ENCODE data around the gene TIPIN.

TIPIN gene

GRCh38 chr15:66293419-66294156 lies 62.9 kb downstream of the TIPIN start, which contains the start of gene DIS3L:
Gene DIS3L (plus strand): TSS chr15:66293568. CDS start chr15:66293597, 29 bp downstream.
- Mint-ChIP-seq H3K27me3 (no peaks in the 10 kb centered on the region), H3K27ac (peak within 1 kb of the TSS; percentile 98), H3K9me3 (no peaks in the 10 kb centered on the region), H3K36me3 (peaks cover 2% of the 10 kb centered on the region), H3K4me1 (peaks cover 49% of the 10 kb centered on the region), H3K4me3 (peak within 1 kb of the TSS; percentile 90)

- no peaks in the 10 kb centered on the region for H3K36me3 Mint-ChIP-seq
- H3K4me1 Mint-ChIP-seq, result peaks cover 50% of the 10 kb centered on the region
- no peaks in the 10 kb centered on the region for H3K27me3 Mint-ChIP-seq
- H3K27ac Mint-ChIP-seq, result peak overlapping the region; percentile 98
- peak overlapping the region; percentile 90 for H3K4me3 Mint-ChIP-seq
- no peaks in the 10 kb centered on the region for H3K9me3 Mint-ChIP-seq
Measured at GRCh38 chr15:66292571-66293418, 63.7 kb downstream of the TIPIN start.

GRCh38 chr15:66291816-66292570 lies 64.5 kb downstream of the TIPIN start:
- Mint-ChIP-seq H3K27ac (peak overlapping the region; percentile 98), H3K9me3 (no peaks in the 10 kb centered on the region), H3K27me3 (no peaks in the 10 kb centered on the region), H3K36me3 (no peaks in the 10 kb centered on the region), H3K4me1 (peaks cover 54% of the 10 kb centered on the region), H3K4me3 (peak overlapping the region; percentile 90)

GRCh38 chr15:66290518-66290917 lies 66.0 kb downstream of the TIPIN start:
- no peaks in the 10 kb centered on the region for H3K27me3 Mint-ChIP-seq
- peak overlapping the region; percentile 77 for H3K27ac Mint-ChIP-seq
- H3K9me3 Mint-ChIP-seq, result no peaks in the 10 kb centered on the region
- H3K4me1 Mint-ChIP-seq, result peaks cover 39% of the 10 kb centered on the region
- H3K4me3 Mint-ChIP-seq, result no peak overlapping the region
- no peaks in the 10 kb centered on the region for H3K36me3 Mint-ChIP-seq

GRCh38 chr15:66290007-66290406 lies 66.5 kb downstream of the TIPIN start:
- no peak overlapping the region for H3K4me3 Mint-ChIP-seq
- H3K36me3 Mint-ChIP-seq, result no peaks in the 10 kb centered on the region
- peak overlapping the region; percentile 77 for H3K27ac Mint-ChIP-seq
- H3K4me1 Mint-ChIP-seq, result peaks cover 34% of the 10 kb centered on the region
- H3K9me3 Mint-ChIP-seq, result no peaks in the 10 kb centered on the region
- H3K27me3 Mint-ChIP-seq, result no peaks in the 10 kb centered on the region

- Mint-ChIP-seq H3K36me3 (no peaks in the 10 kb centered on the region), H3K4me1 (peaks cover 26% of the 10 kb centered on the region), H3K27ac (no peak overlapping the region), H3K4me3 (no peak overlapping the region), H3K27me3 (no peaks in the 10 kb centered on the region), H3K9me3 (no peaks in the 10 kb centered on the region)
Measured at GRCh38 chr15:66288551-66289185, 67.8 kb downstream of the TIPIN start.

DNA sequence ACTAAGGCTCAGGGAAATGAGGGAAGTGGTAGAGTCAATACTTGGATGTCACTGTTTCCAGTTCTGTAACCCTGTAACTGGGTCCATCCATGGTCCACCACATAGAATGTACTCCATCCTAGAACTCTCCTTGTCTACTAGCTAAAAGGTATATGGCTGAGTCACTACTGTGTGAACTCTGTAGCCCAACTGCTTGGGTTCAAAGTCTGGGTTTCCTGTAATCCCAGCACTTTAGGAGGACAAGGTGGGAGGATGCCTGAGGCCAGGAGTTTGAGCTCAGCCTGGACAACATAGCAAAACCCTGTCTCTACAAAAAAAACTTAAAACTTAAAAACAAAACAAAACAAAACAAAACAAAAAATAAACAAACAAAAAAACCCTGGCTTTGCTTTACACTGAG lies 68.4 kb downstream of the TIPIN start:
- H3K4me1 Mint-ChIP-seq, result peaks cover 26% of the 10 kb centered on the region
- no peaks in the 10 kb centered on the region for H3K27me3 Mint-ChIP-seq
- H3K36me3 Mint-ChIP-seq, result no peaks in the 10 kb centered on the region
- H3K27ac Mint-ChIP-seq, result no peak overlapping the region
- H3K9me3 Mint-ChIP-seq, result no peaks in the 10 kb centered on the region
- no peak overlapping the region for H3K4me3 Mint-ChIP-seq

DNA sequence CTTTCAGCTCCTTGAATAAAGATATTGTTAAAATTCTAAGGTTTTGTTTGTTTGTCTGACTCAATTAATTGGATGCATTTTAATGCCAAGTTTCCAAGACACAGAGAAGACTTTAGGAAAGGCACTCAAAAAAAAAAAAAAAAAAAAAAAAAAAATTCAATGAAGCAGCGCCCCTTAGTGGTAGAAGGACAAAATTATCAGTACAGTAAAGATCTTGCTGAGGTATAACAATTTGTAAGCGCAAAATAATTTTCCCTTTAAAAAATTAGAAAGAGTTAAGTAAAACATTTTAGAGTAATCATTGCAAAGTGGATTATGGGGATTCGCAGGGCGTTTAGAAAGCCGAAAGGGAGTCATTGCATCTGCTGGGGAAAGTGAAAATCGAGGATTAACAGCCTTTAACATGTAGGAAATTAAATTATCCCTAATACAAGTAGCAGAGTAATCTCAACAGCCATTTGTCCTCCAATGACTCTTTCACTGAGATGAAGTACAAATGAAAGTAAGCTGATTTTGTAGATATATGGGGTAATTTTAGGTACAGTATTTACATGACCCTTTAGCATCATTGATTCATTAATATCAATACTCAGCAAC lies 68.9 kb downstream of the TIPIN start:
- Mint-ChIP-seq H3K36me3 (no peaks in the 10 kb centered on the region), H3K27ac (no peak overlapping the region), H3K9me3 (no peaks in the 10 kb centered on the region), H3K4me1 (peaks cover 24% of the 10 kb centered on the region), H3K4me3 (no peak overlapping the region), H3K27me3 (no peaks in the 10 kb centered on the region)

Measured in activated naive CD4-positive, alpha-beta T cell treated with anti-CD3 and anti-CD28 coated beads, Interleukin-2, amount 50 U/mL, for 24 hours (primary cell).